Measurements from ENCODE around the gene CLSTN2. TPM values are rescaled to one million over a fixed set of nuclear protein-coding genes. Genes with fewer than 3 reads are reported as not detected.

CLSTN2 gene
- total RNA-seq, 1 experiment from 2014 or later: 0.02 TPM

DNA sequence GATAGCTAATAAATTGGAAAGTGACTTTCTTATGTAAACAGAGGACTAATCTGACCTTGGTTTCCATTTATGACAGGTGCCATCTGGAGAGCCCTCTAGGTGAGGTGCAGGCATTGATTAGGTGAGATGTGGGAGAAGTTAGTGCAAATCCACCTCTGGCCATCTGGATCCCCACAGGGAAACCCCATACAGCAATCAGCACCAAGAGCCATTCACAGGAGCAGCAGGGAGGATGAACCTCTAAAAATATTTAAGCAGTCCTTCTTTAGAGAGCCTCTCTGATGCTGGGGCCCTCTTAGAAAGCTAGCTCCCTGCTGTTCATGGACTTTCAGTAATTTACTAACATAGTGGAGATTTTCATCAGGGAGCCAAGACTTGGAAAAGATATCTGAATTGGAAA, 69.3 kb downstream of the CLSTN2 start:
- ChIA-PET CTCF (no interaction called here), RAD21 (ENCODE audit: low non-redundant PET in 1 of 2, low total read pairs in 2 of 2, uncharacterized antibody in 2 of 2, unreplicated experiment in 2 of 2) (no interaction called here), POLR2A (no interaction called here)
- Histone ChIP-seq H3K9ac (ENCODE audit: low read length) (no peak overlapping the region), H3K9me2 (ENCODE audit: insufficient read depth) (no peaks in the 10 kb centered on the region), H3K36me3 (ENCODE audit: control insufficient read depth in 1 of 2, insufficient read depth in 2 of 2, low read length in 2 of 2) (no peaks in the 10 kb centered on the region), H3K9me3 (ENCODE audit: control insufficient read depth in 1 of 2, insufficient read depth in 1 of 2, low read depth in 1 of 2, low read length in 2 of 2) (no peaks in the 10 kb centered on the region), H3K4me3 (replicated peaks in 1 of 2; ENCODE audit: low read depth in 1 of 2, low read length in 2 of 2) (no peak overlapping the region), H3K27ac (ENCODE audit: low read depth, low read length) (no peak overlapping the region), H3K4me2 (ENCODE audit: low read length) (no peak overlapping the region), H3K4me1 (ENCODE audit: control insufficient read depth in 1 of 2, insufficient read depth in 2 of 2, low read length in 2 of 2) (no peaks in the 10 kb centered on the region), H3K79me2 (ENCODE audit: insufficient read depth, low read length) (no peaks in the 10 kb centered on the region), H4K20me1 (ENCODE audit: insufficient read depth) (no peaks in the 10 kb centered on the region), H2AFZ (ENCODE audit: low read depth, low read length, poor library complexity, severe bottlenecking) (no peak overlapping the region), H3K27me3 (ENCODE audit: insufficient read depth, low read length) (peaks cover 56% of the 10 kb centered on the region)
- intact Hi-C loops (cut with micrococcal nuclease): no loop called here
- no TSS peak for BruUV-seq (replicated peaks)
- ATAC-seq: no peak
- TF ChIP-seq, protein P1, sequence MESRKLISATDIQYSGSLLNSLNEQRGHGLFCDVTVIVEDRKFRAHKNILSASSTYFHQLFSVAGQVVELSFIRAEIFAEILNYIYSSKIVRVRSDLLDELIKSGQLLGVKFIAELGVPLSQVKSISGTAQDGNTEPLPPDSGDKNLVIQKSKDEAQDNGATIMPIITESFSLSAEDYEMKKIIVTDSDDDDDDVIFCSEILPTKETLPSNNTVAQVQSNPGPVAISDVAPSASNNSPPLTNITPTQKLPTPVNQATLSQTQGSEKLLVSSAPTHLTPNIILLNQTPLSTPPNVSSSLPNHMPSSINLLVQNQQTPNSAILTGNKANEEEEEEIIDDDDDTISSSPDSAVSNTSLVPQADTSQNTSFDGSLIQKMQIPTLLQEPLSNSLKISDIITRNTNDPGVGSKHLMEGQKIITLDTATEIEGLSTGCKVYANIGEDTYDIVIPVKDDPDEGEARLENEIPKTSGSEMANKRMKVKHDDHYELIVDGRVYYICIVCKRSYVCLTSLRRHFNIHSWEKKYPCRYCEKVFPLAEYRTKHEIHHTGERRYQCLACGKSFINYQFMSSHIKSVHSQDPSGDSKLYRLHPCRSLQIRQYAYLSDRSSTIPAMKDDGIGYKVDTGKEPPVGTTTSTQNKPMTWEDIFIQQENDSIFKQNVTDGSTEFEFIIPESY (IDR thresholded peaks at IDR 0.05; ENCODE audit: extremely low read depth, insufficient replicate concordance, low read length): no peak
- TF ChIP-seq EGR1 (IDR thresholded peaks at IDR 0.05; ENCODE audit: low read depth): no peak
- no peak for TF ChIP-seq EZH2 (IDR thresholded peaks at IDR 0.05)
- no peak for TF ChIP-seq TCF7L2 (IDR thresholded peaks at IDR 0.05; ENCODE audit: borderline replicate concordance, extremely low read depth, insufficient read depth, insufficient read length)
- TF ChIP-seq, protein P2, sequence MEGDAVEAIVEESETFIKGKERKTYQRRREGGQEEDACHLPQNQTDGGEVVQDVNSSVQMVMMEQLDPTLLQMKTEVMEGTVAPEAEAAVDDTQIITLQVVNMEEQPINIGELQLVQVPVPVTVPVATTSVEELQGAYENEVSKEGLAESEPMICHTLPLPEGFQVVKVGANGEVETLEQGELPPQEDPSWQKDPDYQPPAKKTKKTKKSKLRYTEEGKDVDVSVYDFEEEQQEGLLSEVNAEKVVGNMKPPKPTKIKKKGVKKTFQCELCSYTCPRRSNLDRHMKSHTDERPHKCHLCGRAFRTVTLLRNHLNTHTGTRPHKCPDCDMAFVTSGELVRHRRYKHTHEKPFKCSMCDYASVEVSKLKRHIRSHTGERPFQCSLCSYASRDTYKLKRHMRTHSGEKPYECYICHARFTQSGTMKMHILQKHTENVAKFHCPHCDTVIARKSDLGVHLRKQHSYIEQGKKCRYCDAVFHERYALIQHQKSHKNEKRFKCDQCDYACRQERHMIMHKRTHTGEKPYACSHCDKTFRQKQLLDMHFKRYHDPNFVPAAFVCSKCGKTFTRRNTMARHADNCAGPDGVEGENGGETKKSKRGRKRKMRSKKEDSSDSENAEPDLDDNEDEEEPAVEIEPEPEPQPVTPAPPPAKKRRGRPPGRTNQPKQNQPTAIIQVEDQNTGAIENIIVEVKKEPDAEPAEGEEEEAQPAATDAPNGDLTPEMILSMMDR (IDR thresholded peaks at IDR 0.05 in 2 of 3, conservative IDR thresholded peaks at IDR 0.05 in 1 of 3; ENCODE audit: borderline replicate concordance in 1 of 3, insufficient read depth in 1 of 3, low read depth in 2 of 3, low read length in 2 of 3): no peak
- no peak for TF ChIP-seq CEBPB (IDR thresholded peaks at IDR 0.05; ENCODE audit: low read depth)
- no peak for TF ChIP-seq ZNF274 (IDR thresholded peaks at IDR 0.05; ENCODE audit: low read depth, low read length)
- no peak for TF ChIP-seq YY1 (IDR thresholded peaks at IDR 0.05; ENCODE audit: extremely low read depth, insufficient replicate concordance, low read depth, low read length)
- no peak for TF ChIP-seq SP1 (IDR thresholded peaks at IDR 0.05; ENCODE audit: low read depth)
- no peak for TF ChIP-seq EZH2phosphoT487 (IDR thresholded peaks at IDR 0.05; ENCODE audit: borderline replicate concordance)
- no peak for TF ChIP-seq ELF1 (IDR thresholded peaks at IDR 0.05; ENCODE audit: borderline replicate concordance, low read depth)
- TF ChIP-seq SRF (IDR thresholded peaks at IDR 0.05; ENCODE audit: low read depth): no peak
- TF ChIP-seq, protein P3, sequence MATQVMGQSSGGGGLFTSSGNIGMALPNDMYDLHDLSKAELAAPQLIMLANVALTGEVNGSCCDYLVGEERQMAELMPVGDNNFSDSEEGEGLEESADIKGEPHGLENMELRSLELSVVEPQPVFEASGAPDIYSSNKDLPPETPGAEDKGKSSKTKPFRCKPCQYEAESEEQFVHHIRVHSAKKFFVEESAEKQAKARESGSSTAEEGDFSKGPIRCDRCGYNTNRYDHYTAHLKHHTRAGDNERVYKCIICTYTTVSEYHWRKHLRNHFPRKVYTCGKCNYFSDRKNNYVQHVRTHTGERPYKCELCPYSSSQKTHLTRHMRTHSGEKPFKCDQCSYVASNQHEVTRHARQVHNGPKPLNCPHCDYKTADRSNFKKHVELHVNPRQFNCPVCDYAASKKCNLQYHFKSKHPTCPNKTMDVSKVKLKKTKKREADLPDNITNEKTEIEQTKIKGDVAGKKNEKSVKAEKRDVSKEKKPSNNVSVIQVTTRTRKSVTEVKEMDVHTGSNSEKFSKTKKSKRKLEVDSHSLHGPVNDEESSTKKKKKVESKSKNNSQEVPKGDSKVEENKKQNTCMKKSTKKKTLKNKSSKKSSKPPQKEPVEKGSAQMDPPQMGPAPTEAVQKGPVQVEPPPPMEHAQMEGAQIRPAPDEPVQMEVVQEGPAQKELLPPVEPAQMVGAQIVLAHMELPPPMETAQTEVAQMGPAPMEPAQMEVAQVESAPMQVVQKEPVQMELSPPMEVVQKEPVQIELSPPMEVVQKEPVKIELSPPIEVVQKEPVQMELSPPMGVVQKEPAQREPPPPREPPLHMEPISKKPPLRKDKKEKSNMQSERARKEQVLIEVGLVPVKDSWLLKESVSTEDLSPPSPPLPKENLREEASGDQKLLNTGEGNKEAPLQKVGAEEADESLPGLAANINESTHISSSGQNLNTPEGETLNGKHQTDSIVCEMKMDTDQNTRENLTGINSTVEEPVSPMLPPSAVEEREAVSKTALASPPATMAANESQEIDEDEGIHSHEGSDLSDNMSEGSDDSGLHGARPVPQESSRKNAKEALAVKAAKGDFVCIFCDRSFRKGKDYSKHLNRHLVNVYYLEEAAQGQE (IDR thresholded peaks at IDR 0.05; ENCODE audit: low read depth): no peak
- no peak for TF ChIP-seq JUND (IDR thresholded peaks at IDR 0.05)
- TF ChIP-seq, protein P4, sequence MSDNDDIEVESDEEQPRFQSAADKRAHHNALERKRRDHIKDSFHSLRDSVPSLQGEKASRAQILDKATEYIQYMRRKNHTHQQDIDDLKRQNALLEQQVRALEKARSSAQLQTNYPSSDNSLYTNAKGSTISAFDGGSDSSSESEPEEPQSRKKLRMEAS (IDR thresholded peaks at IDR 0.05): no peak
- TF ChIP-seq, protein P5, sequence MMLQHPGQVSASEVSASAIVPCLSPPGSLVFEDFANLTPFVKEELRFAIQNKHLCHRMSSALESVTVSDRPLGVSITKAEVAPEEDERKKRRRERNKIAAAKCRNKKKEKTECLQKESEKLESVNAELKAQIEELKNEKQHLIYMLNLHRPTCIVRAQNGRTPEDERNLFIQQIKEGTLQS (IDR thresholded peaks at IDR 0.05): no peak
- TF ChIP-seq SIN3A (IDR thresholded peaks at IDR 0.05; ENCODE audit: low read depth): no peak
- no peak for TF ChIP-seq FOSL1 (IDR thresholded peaks at IDR 0.05; ENCODE audit: low read depth)
- TF ChIP-seq POLR2A (IDR thresholded peaks at IDR 0.05; ENCODE audit: borderline replicate concordance, extremely low read depth, insufficient read depth, insufficient read length): no peak
- no peak for TF ChIP-seq CBX3 (IDR thresholded peaks at IDR 0.05; ENCODE audit: low read depth)
- no peak for DNase-seq (ENCODE audit: low read depth, low spot score)

Measured in HCT116 (cell line).